K562 (cell line): Measurements from ENCODE around the gene CMTM4. TPM values are rescaled to one million over a fixed set of nuclear protein-coding genes. Genes with fewer than 3 reads are reported as not detected.

Source experiments
- CBFB ChIP-seq: sonication (generic); formaldehyde crosslinking; IDR thresholded peaks from 2 replicates; pipeline ENCODE4 v1.4.0; 2020; ENCODE audit warnings: mild to moderate bottlenecking, missing genetic modification reagents
- CREM ChIP-seq: IDR thresholded peaks from 2 replicates; pipeline ENCODE4 v1.6.1; 2014; ENCODE audit warnings: antibody characterized with exemption, low read depth
- E2F3 ChIP-seq: fragments of 250-450 bp; sonication (Bioruptor Pico); IDR thresholded peaks from 2 replicates; pipeline ENCODE4 v1.4.0; 2020; ENCODE audit warnings: mild to moderate bottlenecking
- ETS1 ChIP-seq: conservative IDR thresholded peaks from 2 replicates; pipeline ENCODE4 v1.6.1; 2011; ENCODE audit warnings: low read depth, mild to moderate bottlenecking, low read length; ENCODE audit not compliant: control insufficient read depth
- FOXK1 ChIP-seq: sonication (generic); formaldehyde crosslinking; IDR thresholded peaks from 2 replicates; pipeline ENCODE4 v1.8.0; 2022; ENCODE audit warnings: missing genetic modification reagents, mild to moderate bottlenecking, borderline replicate concordance
- HDAC1 ChIP-seq, 2 experiments: fragments of 450-650 bp; IDR thresholded peaks; 2 replicates each; pipeline ENCODE4 v1.6.1; 2016 to 2017; ENCODE audit warnings: inconsistent platforms in 1 of 2, mild to moderate bottlenecking in 1 of 2, moderate library complexity in 1 of 2
- KAT2B ChIP-seq: IDR thresholded peaks from one replicate; pipeline ENCODE4 v1.6.1; 2012; ENCODE audit warnings: low read depth, mild to moderate bottlenecking, control low read depth, inconsistent platforms, low read length, moderate library complexity
- L3MBTL2 ChIP-seq: fragments of 450-650 bp; IDR thresholded peaks from 2 replicates; pipeline ENCODE4 v1.6.1; 2016; ENCODE audit warnings: mild to moderate bottlenecking, moderate library complexity
- MAZ ChIP-seq, 2 experiments: fragments of 450-650 bp in 1 of 2; sonication (generic) in 1 of 2; formaldehyde crosslinking; IDR thresholded peaks in 1 of 2; conservative IDR thresholded peaks in 1 of 2; 2 replicates each; pipeline versions ENCODE4 v1.4.0 to v1.5.0; 2020; ENCODE audit warnings: mild to moderate bottlenecking in 1 of 2, missing genetic modification reagents in 1 of 2
- PYGO2 ChIP-seq: fragments of 450-650 bp; IDR thresholded peaks from 2 replicates; pipeline ENCODE4 v1.6.1; 2016; ENCODE audit warnings: mild to moderate bottlenecking, missing genetic modification characterization, moderate library complexity, missing compliant biosample characterization
- RB1 ChIP-seq: fragments of 450-650 bp; IDR thresholded peaks from 2 replicates; pipeline ENCODE4 v1.6.1; 2017; ENCODE audit warnings: low read depth, mild to moderate bottlenecking
- RBM39 ChIP-seq: fragments of 200-400 bp; formaldehyde crosslinking; optimal IDR thresholded peaks from 2 replicates; pipeline ENCODE3; 2018; ENCODE audit warnings: low read depth, low read length
- SLC30A9 ChIP-seq: fragments of 250-450 bp; sonication (Bioruptor Pico); IDR thresholded peaks from 2 replicates; pipeline ENCODE4 v1.8.0; 2022; ENCODE audit warnings: mild to moderate bottlenecking, moderate library complexity
- STAG1 ChIP-seq: sonication (generic); formaldehyde crosslinking; IDR thresholded peaks from 2 replicates; pipeline ENCODE4 v1.5.0; 2020; ENCODE audit warnings: missing genetic modification reagents, borderline replicate concordance
- TFAP4 ChIP-seq: sonication (generic); formaldehyde crosslinking; IDR thresholded peaks from 2 replicates; pipeline ENCODE4 v1.8.0; 2022; ENCODE audit warnings: missing genetic modification reagents, mild to moderate bottlenecking, moderate library complexity, borderline replicate concordance
- UBTF ChIP-seq, 2 experiments: IDR thresholded peaks; 2 replicates each; pipeline ENCODE4 v1.6.1; 2012; ENCODE audit warnings: improper control_type of control experiment in 2 of 2, low read depth in 2 of 2, low read length in 2 of 2, borderline replicate concordance in 1 of 2
- ZBED1 ChIP-seq: IDR thresholded peaks from 2 replicates; pipeline ENCODE4 v1.6.1; 2014
- ZNF384 ChIP-seq: IDR thresholded peaks from 2 replicates; pipeline ENCODE4 v1.6.1; 2012; ENCODE audit warnings: low read depth, low read length, improper control_type of control experiment
- ZNF785 ChIP-seq: fragments of 250-450 bp; sonication (Bioruptor Pico); IDR thresholded peaks from 2 replicates; pipeline ENCODE4 v1.4.0; 2020; ENCODE audit warnings: mild to moderate bottlenecking
- polyA plus RNA-seq, 8 experiments: library from polyadenylated mRNA; depleted of rRNA in 4 of 8; stranded (reverse) in 5 of 8; unstranded in 3 of 8; fragments of >200 nt; fragmentation: Nextera tagmentation in 2 of 8; fragmentation: Illumina TruSeq in 1 of 8; extraction: Ambion mirVana in 2 of 8; extraction: Trizol in 1 of 8; gene quantifications; 2 replicates each; pipeline versions ENCODE4 v1.2.1 to v1.2.3, GENCODE V29; 2011 to 2014; ENCODE audit warnings: inconsistent platforms in 1 of 8, missing spikeins in 1 of 8
- total RNA-seq, 7 experiments: library from RNA; depleted of rRNA in 6 of 7; stranded (reverse); fragments of >200 nt in 6 of 7; fragmentation: Illumina TruSeq in 2 of 7; extraction: Trizol in 2 of 7; gene quantifications; 2 replicates each; pipeline versions ENCODE4 v1.2.1 to v1.2.3, GENCODE V29; 2011 to 2021; ENCODE audit warnings: low replicate concordance in 1 of 7
- TF ChIP-seq, protein P1 (sequence below): fragments of 450-650 bp; formaldehyde crosslinking; IDR thresholded peaks from 2 replicates; pipeline ENCODE4 v1.4.0; 2022; ENCODE audit warnings: missing genetic modification characterization
- TF ChIP-seq, protein P2 (sequence below): fragments of 250-450 bp; sonication (Bioruptor Pico); IDR thresholded peaks from 2 replicates; pipeline ENCODE4 v1.4.0; 2020; ENCODE audit warnings: borderline replicate concordance

Gene CMTM4
- total and polyA plus RNA-seq, 9 of the 15 experiments (the other 6 are each of a cell fraction or from before 2014, with no cell fraction given), result 2.0 to 21.3 (median 12.5) TPM

DNA sequence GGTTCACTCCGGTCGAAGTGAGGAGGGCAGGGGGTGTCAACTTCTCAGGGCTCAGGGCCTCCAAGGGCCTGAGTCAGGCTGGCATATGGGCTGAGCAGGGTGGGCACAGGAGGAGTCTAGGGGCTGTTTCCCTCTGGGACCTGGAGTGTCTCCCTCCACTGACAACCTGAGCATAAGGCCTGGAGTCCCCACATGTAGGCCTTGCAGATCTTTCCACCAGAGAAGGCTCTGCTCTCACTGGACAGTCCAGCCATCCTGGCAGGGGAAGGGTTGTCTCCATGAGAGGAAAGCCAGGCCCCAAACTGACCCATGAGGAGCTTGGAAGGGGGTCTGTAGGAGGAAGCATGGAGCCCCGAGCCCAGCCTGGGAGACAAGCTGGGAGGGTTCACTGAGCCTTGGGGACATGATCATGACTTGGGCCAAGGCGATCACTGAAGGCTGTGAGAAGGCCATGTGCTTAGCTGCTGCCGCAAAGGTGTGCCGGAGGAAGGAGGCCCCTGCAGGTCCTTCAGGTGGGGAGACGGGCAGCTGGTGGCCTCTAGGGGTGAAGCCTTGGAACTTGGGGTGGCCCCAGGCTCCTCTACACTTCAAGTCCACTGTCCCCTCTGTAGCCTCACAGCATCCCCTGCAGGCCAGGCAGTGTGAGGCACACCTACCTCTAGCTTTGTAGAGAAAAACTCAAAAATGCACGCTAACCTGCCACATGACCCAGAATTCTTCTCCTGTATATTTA, 107.4 kb downstream of the CMTM4 start (continued):
- TF ChIP-seq, protein P1, sequence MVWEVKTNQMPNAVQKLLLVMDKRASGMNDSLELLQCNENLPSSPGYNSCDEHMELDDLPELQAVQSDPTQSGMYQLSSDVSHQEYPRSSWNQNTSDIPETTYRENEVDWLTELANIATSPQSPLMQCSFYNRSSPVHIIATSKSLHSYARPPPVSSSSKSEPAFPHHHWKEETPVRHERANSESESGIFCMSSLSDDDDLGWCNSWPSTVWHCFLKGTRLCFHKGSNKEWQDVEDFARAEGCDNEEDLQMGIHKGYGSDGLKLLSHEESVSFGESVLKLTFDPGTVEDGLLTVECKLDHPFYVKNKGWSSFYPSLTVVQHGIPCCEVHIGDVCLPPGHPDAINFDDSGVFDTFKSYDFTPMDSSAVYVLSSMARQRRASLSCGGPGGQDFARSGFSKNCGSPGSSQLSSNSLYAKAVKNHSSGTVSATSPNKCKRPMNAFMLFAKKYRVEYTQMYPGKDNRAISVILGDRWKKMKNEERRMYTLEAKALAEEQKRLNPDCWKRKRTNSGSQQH (CRISPR knock-in tag), result no peak
- no peak for TF ChIP-seq SLC30A9 (CRISPR knock-in tag)
- TF ChIP-seq ZBED1, result no peak
- TF ChIP-seq ZNF384, result peak; percentile 59
- no peak for TF ChIP-seq FOXK1 (CRISPR knock-in tag)
- TF ChIP-seq ETS1, result no peak
- TF ChIP-seq STAG1 (CRISPR knock-in tag), result peak; percentile 90; the same call in 1 of the 2 replicates
- peak; percentile 32; the same call in 1 of the 2 replicates for TF ChIP-seq TFAP4
- no peak for TF ChIP-seq E2F3
- peak; percentile 40; the same call in 1 of the 2 replicates for TF ChIP-seq CREM
- peak; percentile 56; the same call in 1 of the 2 replicates for TF ChIP-seq RB1
- TF ChIP-seq MAZ (CRISPR knock-in tag; conservative IDR thresholded peaks at IDR 0.05 in 1 of 2, IDR thresholded peaks at IDR 0.05 in 1 of 2), result peak in 1 of 2 experiments; percentile 21; a peak in 1 of 4 replicates
- TF ChIP-seq RBM39, result no peak
- TF ChIP-seq, protein P2, sequence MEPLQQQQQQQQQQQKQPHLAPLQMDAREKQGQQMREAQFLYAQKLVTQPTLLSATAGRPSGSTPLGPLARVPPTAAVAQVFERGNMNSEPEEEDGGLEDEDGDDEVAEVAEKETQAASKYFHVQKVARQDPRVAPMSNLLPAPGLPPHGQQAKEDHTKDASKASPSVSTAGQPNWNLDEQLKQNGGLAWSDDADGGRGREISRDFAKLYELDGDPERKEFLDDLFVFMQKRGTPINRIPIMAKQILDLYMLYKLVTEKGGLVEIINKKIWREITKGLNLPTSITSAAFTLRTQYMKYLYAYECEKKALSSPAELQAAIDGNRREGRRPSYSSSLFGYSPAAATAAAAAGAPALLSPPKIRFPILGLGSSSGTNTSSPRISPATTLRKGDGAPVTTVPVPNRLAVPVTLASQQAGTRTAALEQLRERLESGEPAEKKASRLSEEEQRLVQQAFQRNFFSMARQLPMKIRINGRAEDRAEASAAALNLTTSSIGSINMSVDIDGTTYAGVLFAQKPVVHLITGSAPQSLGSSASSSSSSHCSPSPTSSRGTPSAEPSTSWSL (CRISPR knock-in tag), result no peak
- no peak for TF ChIP-seq PYGO2 (tag)
- peak; percentile 73; the same call in 1 of the 2 replicates for TF ChIP-seq ZNF785 (CRISPR knock-in tag)
- no peak for TF ChIP-seq HDAC1 (IDR thresholded peaks at IDR 0.05)
- TF ChIP-seq CBFB (CRISPR knock-in tag), result no peak
- TF ChIP-seq L3MBTL2, result peak; percentile 37; the same call in 1 of the 2 replicates
- TF ChIP-seq UBTF (IDR thresholded peaks at IDR 0.05; ENCODE audit: borderline replicate concordance in 1 of 2, low read depth in 2 of 2, low read length in 2 of 2), result no peak
- TF ChIP-seq KAT2B, result no peak
